Measurements from ENCODE around the gene C10orf67.
"Not testable (repeated sequence)": the region's sequence is repeated elsewhere in the genome, so short reads cannot be mapped to it uniquely, and the experiment has no call there.

Gene C10orf67

DNA sequence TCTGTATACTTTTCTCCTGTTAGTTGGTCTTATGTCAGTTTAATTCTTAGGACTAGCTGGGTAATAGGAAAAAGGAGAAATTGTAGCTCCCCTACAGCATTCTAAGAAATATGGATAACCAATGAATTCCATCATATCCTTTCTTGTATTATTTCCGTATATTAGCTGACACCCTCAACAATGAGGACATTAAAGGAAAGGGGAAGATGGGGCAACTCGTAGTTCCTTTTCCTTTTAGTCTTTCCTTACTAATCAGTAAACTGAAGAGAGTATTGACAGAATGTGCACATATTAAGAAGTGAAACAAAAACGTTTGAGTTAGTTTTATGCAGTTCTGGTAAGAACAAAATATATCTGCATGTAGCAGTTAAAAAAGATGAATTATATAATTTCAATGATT, 35.1 kb upstream of the C10orf67 start:
- peak overlapping the region in 3 of 11 experiments; percentile 60 to 77 (median 62); a peak in 6 of 22 replicates for H3K27ac ChIP-seq
- H3K4me2 ChIP-seq, result peak overlapping the region in 4 of 11 experiments; percentile 8 to 88 (median 66); a peak in 8 of 22 replicates
- H3K9ac ChIP-seq, result peak overlapping the region in 3 of 11 experiments; percentile 13 to 43 (median 34); a peak in 4 of 22 replicates
- TF ChIP-seq Cebpa-rat (IDR thresholded peaks at IDR 0.05), result no peak
- no peaks in the 10 kb centered on the region for H3K27me3 ChIP-seq
- no peak overlapping the region; a peak in 1 of 20 replicates for H3K4me3 ChIP-seq
- peaks cover 0 to 11% (median 3%) of the 10 kb centered on the region in 11 experiments; a peak in 11 of 22 replicates for H3K9me3 ChIP-seq (replicated peaks in 1 of 11)
- peaks cover 11 to 70% (median 24%) of the 10 kb centered on the region in 10 experiments for H3K4me1 ChIP-seq
- H3K36me3 ChIP-seq, result no peaks in the 10 kb centered on the region
- H4K20me1 ChIP-seq, result no peaks in the 10 kb centered on the region

DNA sequence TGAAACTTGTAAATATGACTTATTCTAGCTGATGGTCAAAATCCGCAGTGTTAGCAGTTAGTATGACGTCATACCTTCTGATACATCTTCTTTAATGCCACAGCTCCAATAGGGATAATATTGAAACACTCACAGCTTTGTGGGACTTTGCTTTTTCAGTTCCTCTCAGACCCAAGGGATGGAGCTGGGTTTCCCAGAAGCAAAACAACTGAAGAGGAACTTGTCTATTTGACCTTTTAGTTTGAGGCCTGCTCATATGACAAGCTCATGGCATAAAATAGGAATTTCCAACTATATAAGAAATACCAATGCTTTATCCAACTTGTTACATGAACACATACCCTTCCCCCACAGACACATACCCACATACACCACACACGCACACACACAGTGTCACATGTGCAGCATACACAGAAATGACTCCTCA, 31.6 kb upstream of the C10orf67 start:
- H3K27me3 ChIP-seq, result no peaks in the 10 kb centered on the region
- no peak overlapping the region for H3K4me3 ChIP-seq
- peaks cover 0 to 32% (median 20%) of the 10 kb centered on the region in 11 experiments; a peak in 18 of 22 replicates for H3K9me3 ChIP-seq (replicated peaks in 1 of 11)
- peak overlapping the region in 10 of 11 experiments; percentile 75 to 97 (median 82); a peak in 20 of 22 replicates for H3K27ac ChIP-seq
- H3K36me3 ChIP-seq, result 0 out of 22 replicates have a peak, but pooled peaks cover 0 to 4% (median 0%) of the 10 kb centered on the region in 11 experiments
- peak overlapping the region in 7 of 11 experiments; percentile 23 to 83 (median 62); a peak in 10 of 22 replicates for H3K9ac ChIP-seq
- peak overlapping the region; percentile 21 to 88 (median 69); a peak in 20 of 22 replicates for H3K4me2 ChIP-seq
- H4K20me1 ChIP-seq, result no peaks in the 10 kb centered on the region
- 0 out of 22 replicates have a peak, but pooled peaks of 1 of the 11 experiments have one; percentile 29 for TF ChIP-seq Cebpa-rat (IDR thresholded peaks at IDR 0.05)
- peaks cover 33 to 89% (median 49%) of the 10 kb centered on the region in 10 experiments for H3K4me1 ChIP-seq

DNA sequence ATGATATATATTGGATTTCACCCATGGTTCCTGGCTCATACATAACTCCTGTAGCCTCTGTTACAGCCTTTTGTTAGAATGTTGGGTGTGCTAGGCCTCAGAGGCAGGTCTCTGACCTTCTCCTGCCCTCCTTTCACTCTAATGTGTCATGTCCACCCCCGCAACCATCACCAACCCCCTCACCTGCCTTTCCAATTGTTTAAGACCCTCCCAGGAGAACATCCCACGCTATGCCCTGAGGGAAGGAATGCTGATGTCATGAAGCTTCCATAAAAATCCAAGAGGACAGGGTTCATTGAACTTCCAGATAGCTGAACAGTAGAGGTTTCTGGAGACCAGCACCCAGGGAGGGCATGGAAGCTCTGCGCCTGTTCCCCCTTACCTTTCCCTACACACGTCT, 30.8 kb upstream of the C10orf67 start:
- Histone ChIP-seq H3K36me3 (0 out of 22 replicates have a peak, but pooled peaks cover 0 to 4% (median 0%) of the 10 kb centered on the region in 11 experiments), H3K4me2 (peak overlapping the region; percentile 21 to 88 (median 69); a peak in 21 of 22 replicates), H3K4me3 (no peak overlapping the region), H3K9me3 (replicated peaks in 1 of 11) (peaks cover 0 to 32% (median 19%) of the 10 kb centered on the region in 11 experiments; a peak in 18 of 22 replicates), H3K4me1 (peaks cover 33 to 91% (median 51%) of the 10 kb centered on the region in 10 experiments), H4K20me1 (no peaks in the 10 kb centered on the region), H3K27ac (peak overlapping the region; percentile 75 to 97 (median 83)), H3K27me3 (no peaks in the 10 kb centered on the region), H3K9ac (peak overlapping the region in 6 of 11 experiments; percentile 42 to 83 (median 68); a peak in 11 of 22 replicates)
- TF ChIP-seq Cebpa-rat (IDR thresholded peaks at IDR 0.05), result no peak

DNA sequence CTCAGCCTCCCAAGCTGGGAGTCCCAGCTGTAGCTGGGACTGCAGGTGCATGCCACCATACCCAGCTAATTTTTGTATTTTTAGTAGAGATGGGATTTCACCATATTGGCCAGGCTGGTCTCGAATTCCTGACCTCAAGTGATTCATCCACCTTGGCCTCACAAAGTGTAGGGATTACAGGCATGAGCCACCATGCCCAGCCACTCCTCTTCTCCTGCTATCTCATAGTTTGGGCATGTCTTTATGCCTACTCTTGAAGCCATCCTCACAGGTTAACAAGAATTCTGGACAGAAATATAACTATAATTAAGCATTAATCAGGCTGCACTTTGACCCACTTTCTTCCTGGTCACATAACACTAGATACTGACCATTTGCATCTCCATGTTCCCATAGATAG, 28.6 kb upstream of the C10orf67 start:
- Histone ChIP-seq H3K4me2 (peak overlapping the region; percentile 44 to 88 (median 69)), H3K4me1 (peaks cover 55 to 92% (median 73%) of the 10 kb centered on the region in 10 experiments), H3K9me3 (replicated peaks in 1 of 11) (peaks cover 0 to 24% (median 19%) of the 10 kb centered on the region in 11 experiments; a peak in 18 of 22 replicates), H3K27me3 (no peaks in the 10 kb centered on the region), H4K20me1 (no peaks in the 10 kb centered on the region), H3K27ac (peak overlapping the region in 9 of 11 experiments; percentile 75 to 92 (median 81); a peak in 16 of 22 replicates), H3K36me3 (0 out of 22 replicates have a peak, but pooled peaks cover 0 to 4% (median 0%) of the 10 kb centered on the region in 11 experiments), H3K4me3 (no peak overlapping the region), H3K9ac (peak overlapping the region in 4 of 11 experiments; percentile 6 to 48 (median 36); a peak in 5 of 22 replicates)
- no peak for TF ChIP-seq Cebpa-rat (IDR thresholded peaks at IDR 0.05)

DNA sequence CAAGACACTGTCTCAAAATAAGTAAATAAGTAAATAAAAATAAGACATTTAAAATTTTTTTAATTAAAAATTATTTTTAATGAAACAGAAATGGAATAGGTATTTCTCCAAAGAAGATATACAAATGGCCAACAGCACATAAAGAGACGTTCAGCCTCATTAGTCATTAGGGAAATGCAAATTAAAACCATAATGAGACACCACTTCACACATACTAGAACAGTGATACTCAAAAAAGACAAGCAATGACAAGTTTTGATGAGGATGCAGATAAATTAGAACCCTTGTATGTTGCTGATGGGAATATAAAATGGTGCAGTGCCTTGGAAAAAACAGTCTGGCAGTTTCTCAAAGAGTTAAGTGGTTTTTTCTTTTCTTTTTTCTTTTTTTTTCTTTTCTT, 26.5 kb upstream of the C10orf67 start:
- Histone ChIP-seq H3K36me3 (0 out of 22 replicates have a peak, but pooled peaks cover 0 to 4% (median 0%) of the 10 kb centered on the region in 11 experiments), H3K4me1 (peaks cover 67 to 90% (median 81%) of the 10 kb centered on the region in 10 experiments), H3K27me3 (no peaks in the 10 kb centered on the region), H3K9me3 (replicated peaks in 1 of 11) (peaks cover 0 to 24% (median 19%) of the 10 kb centered on the region in 11 experiments; a peak in 18 of 22 replicates), H3K9ac (no peak overlapping the region), H3K4me2 (peak overlapping the region in 4 of 11 experiments; percentile 80 to 91 (median 84); a peak in 6 of 22 replicates), H3K27ac (0 out of 22 replicates have a peak overlapping the region, but pooled peaks of 2 of the 11 experiments have one; percentile 77 to 84), H3K4me3 (no peak overlapping the region), H4K20me1 (no peaks in the 10 kb centered on the region)
- no peak for TF ChIP-seq Cebpa-rat (IDR thresholded peaks at IDR 0.05)

DNA sequence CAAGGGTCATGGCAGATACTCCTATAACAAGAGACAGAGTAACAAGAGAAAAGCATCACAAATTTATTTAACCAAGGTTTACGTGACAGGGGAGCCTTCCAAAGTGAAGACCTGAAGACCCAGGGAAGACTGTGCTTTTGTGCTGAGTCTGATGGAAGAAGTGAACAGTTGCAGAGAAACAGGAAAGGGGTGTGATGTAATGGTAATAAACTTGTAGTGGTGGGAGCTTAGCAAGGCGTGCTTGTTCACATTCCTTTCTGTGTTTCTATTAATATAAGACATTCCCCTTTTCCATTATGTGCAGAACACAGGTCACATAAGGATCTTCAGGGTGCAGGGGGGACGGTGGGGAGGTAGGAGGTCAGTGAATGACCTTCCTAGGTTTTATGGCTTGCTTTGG, 25.5 kb upstream of the C10orf67 start:
- Histone ChIP-seq H3K4me3 (no peak overlapping the region), H3K4me2 (peak overlapping the region; percentile 80 to 96 (median 86)), H3K4me1 (peaks cover 63 to 80% (median 72%) of the 10 kb centered on the region in 10 experiments), H4K20me1 (no peaks in the 10 kb centered on the region), H3K36me3 (0 out of 22 replicates have a peak, but pooled peaks cover 0 to 4% (median 0%) of the 10 kb centered on the region in 11 experiments), H3K27me3 (no peaks in the 10 kb centered on the region), H3K9me3 (replicated peaks in 1 of 11) (peaks cover 0 to 24% (median 14%) of the 10 kb centered on the region in 11 experiments; a peak in 18 of 22 replicates), H3K9ac (no peak overlapping the region), H3K27ac (peak overlapping the region in 6 of 11 experiments; percentile 11 to 84 (median 78); a peak in 8 of 22 replicates)
- TF ChIP-seq Cebpa-rat (IDR thresholded peaks at IDR 0.05), result no peak

GRCh38 chr10:23368816-23369640, 24.4 kb upstream of the C10orf67 start:
- peaks cover 56 to 69% (median 61%) of the 10 kb centered on the region in 10 experiments for H3K4me1 ChIP-seq

GRCh38 chr10:23367896-23368595, 23.4 kb upstream of the C10orf67 start:
- no peaks in the 10 kb centered on the region for H3K27me3 ChIP-seq
- peak overlapping the region in 4 of 10 experiments; percentile 0 to 15 (median 10); a peak in 5 of 20 replicates for H3K4me3 ChIP-seq
- no peaks in the 10 kb centered on the region for H3K36me3 ChIP-seq
- H4K20me1 ChIP-seq, result no peaks in the 10 kb centered on the region
- peaks cover 0 to 19% (median 7%) of the 10 kb centered on the region in 11 experiments; a peak in 11 of 22 replicates for H3K9me3 ChIP-seq (replicated peaks in 1 of 11)
- peak overlapping the region; percentile 80 to 96 (median 86) for H3K4me2 ChIP-seq
- TF ChIP-seq Cebpa-rat (IDR thresholded peaks at IDR 0.05), result peak in 2 of 11 experiments; percentile 34 to 38; a peak in 2 of 22 replicates
- H3K4me1 ChIP-seq, result peaks cover 48 to 65% (median 52%) of the 10 kb centered on the region in 10 experiments
- peak overlapping the region in 9 of 11 experiments; percentile 28 to 68 (median 53); a peak in 16 of 22 replicates for H3K9ac ChIP-seq
- peak overlapping the region; percentile 63 to 84 (median 73); a peak in 21 of 22 replicates for H3K27ac ChIP-seq

More at GRCh38 chr10:23368816-23369640, 24.4 kb upstream of the C10orf67 start:
- H3K9ac ChIP-seq, result peak overlapping the region in 9 of 11 experiments; percentile 28 to 68 (median 53); a peak in 15 of 22 replicates
- peaks cover 0 to 17% (median 7%) of the 10 kb centered on the region in 11 experiments; a peak in 15 of 22 replicates for H3K9me3 ChIP-seq (replicated peaks in 1 of 11)
- H3K4me2 ChIP-seq, result peak overlapping the region; percentile 80 to 96 (median 86)
- no peaks in the 10 kb centered on the region for H3K27me3 ChIP-seq
- peak overlapping the region; percentile 63 to 84 (median 73); a peak in 21 of 22 replicates for H3K27ac ChIP-seq
- no peak for TF ChIP-seq Cebpa-rat (IDR thresholded peaks at IDR 0.05)
- no peaks in the 10 kb centered on the region for H3K36me3 ChIP-seq
- H3K4me3 ChIP-seq, result peak overlapping the region in 3 of 10 experiments; percentile 6 to 15 (median 13); a peak in 4 of 20 replicates
- no peaks in the 10 kb centered on the region for H4K20me1 ChIP-seq

DNA sequence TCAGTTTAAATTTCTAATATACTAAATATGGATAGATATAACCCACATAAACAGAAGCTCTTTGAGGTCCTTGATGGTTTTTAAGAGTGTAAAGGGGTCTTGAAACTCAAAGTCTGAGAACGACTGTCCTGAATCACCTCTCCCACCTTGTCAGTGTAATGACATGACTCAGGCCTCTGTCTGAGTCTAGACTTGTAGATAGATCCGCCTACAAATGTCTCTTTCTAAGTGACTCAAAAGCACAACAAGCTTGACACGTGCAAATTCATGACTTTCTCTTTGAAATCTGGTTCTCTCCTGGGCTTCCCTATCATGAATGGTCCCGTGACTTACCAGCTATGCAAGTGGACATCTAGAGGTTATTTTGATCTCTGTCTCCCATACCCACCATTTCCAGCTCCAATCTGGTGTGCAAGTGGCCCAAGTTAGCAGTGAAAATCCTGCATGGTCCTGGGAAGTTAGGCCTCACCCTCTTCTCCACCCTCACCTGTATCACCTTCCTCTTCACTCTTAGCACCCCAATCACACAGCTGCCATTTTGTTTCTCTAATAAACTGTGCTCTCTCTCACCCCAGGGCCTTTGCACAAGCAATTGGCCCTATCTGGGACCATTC, 20.9 kb upstream of the C10orf67 start:
- not testable (repeated sequence) for H3K27me3 ChIP-seq, H4K20me1 ChIP-seq, H3K36me3 ChIP-seq, H3K4me2 ChIP-seq, H3K27ac ChIP-seq, H3K9ac ChIP-seq, H3K4me3 ChIP-seq
- Histone ChIP-seq H3K4me1 (peaks cover 59 to 67% (median 62%) of the 10 kb centered on the region in 10 experiments), H3K9me3 (replicated peaks in 1 of 11) (peaks cover 0 to 21% (median 0%) of the 10 kb centered on the region in 11 experiments; a peak in 3 of 22 replicates)
